Left ventricle myocardium superior (tissue), 1 donor: ENCODE data around the gene SRRM5. TPM values are rescaled to one million over a fixed set of nuclear protein-coding genes. Genes with fewer than 3 reads are reported as not detected.

Experiments
- ATAC-seq: fragments of 200-7000 bp; cut with Tn5 transposase; one replicate; pipeline ENCODE4 v1.9.1; 2020; ENCODE audit warnings: mild to moderate bottlenecking, moderate library complexity
- DNase-seq: peaks from one replicate; pipeline ENCODE4 v3.0.0-alpha.2; 2020
- intact Hi-C: fragments of 100-400 bp; cut with micrococcal nuclease; formaldehyde crosslinking; loops from one replicate; pipeline ENCODE4 v1.11.0; 2022
- total RNA-seq: library from RNA; stranded (reverse); fragmentation: NEBNext Ultra II Directional; extraction: Animal tissue kit (Norgen Biotek cat#: 25700); gene quantifications from one replicate; pipeline ENCODE4 v1.2.1, GENCODE V29; 2021
- donor health status: DM: no; HTN: yes; CAD: no; lungs with severe emphysema.

SRRM5 gene
- total RNA-seq, 1 donor from 2014 or later: 0.20 TPM

DNA sequence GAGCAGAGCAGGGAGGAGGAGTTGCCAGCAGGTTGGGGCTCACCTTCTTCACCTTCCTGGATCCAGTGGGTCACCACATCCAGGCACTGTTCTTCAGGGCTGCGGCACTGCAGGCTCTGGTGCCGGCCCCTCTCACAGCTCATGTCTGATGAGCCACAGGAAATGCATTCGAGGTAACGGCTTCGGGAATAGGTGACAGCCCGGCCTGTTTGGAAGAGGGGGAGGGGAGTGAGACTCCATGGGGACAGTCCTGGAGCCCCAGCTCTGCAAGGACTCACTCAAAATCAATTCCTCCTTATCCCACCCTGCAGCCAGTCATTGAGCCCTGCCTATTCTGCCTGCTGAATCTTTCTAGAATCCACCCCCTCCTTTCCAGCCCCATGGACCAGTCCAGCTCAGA lies 44.5 kb downstream of the SRRM5 start:
- intact Hi-C loops: no loop called here
- DNase-seq (no peak), ATAC-seq (no peak)

GRCh38 chr19:43658001-43658400 lies 46.1 kb downstream of the SRRM5 start:
- no peak for ATAC-seq
- intact Hi-C loops: no loop called here
- no peak for DNase-seq

DNA sequence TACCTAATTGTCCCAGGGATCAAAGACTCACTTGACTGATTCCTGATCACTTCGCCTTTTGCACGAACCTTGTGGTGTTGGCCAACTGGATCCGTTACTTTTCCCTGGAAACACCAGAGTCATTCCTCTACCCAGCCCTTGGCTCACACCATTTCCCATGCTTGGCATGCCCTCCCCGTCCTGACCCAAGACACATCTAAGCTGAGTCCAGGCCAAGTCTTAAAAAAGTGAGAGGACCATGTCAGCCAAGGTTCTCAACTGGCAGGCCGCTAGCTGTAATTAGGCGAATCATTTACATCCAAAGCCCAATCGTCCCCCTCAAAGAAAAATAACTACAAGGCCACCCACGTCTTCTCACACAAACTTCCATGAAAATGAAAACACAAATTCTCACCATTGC lies 46.6 kb downstream of the SRRM5 start:
- DNase-seq (no peak), ATAC-seq (no peak)
- intact Hi-C loops: no loop called here

- ATAC-seq: no peak
- intact Hi-C loops: no loop called here
Measured at GRCh38 chr19:43660301-43660970, 48.5 kb downstream of the SRRM5 start.

DNA sequence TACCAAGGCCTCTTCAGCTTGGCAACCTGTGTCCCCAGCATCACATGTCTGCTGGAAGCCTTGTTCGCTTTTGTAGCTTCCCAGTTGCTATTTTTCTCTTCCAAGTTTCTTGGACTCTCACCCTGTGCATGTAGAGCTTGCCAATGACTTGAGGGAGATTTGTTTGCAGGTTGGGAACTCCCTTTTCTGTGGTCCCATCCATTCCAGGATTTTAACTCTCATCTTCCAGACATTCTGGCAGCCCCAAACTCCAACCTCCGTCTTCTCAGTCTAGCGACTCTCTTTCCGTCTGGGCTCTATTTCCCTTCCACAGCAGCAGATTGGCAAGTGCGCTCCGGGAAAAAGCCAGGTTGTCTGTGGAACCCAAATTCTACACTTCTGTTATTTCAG lies 49.1 kb downstream of the SRRM5 start:
- ATAC-seq (no peak), DNase-seq (no peak)
- intact Hi-C loops: no loop called here

More at GRCh38 chr19:43660301-43660970, 48.5 kb downstream of the SRRM5 start:
- no peak for DNase-seq

DNA sequence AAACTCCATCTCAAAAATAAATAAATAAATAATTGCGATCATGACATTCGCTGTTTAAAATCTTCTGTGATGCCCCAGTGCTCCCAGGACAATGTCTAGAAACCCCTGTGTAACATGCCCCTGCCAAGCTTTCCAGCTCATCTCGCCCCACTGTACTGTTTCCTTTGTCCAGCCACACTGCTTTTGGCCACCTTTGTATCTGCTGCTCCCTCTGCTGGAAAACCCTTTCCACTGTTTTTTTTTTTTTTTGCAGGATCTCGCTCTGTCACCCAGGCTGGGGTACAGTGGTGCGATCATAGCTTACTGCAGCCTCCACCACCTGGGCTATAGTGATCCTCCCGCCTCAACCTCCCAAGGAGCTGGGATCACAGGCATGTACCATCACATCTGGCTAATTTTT lies 50.6 kb downstream of the SRRM5 start:
- intact Hi-C loops: no loop called here
- no peak for DNase-seq

DNA sequence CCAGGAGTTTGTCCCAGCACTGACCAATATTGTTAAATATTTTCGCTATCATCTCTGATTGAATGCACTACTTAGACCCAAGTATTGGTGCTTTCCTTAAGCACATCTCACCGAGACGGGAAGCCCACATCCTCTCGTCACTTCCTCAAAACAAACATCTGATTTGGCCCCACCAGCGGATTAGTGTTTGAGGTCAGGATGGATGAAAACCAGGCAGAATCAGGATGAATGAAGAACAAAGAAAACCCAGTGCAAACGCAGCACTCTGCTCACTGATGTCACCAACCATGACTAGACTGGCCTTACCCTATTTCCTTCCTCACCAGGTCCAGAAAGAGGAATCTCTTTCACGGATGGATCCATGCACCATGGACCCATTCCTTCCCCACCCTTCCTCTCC lies 52.1 kb downstream of the SRRM5 start:
- DNase-seq: no peak
- intact Hi-C loops: no loop called here
- no peak for ATAC-seq

More for the DNA sequence above, 50.6 kb downstream of the SRRM5 start:
- ATAC-seq: no peak

Other genes with a start within 250 kb of the SRRM5 start
- gene TEX101, start 197.2 kb upstream of the SRRM5 start, total RNA-seq: not detected
- gene LYPD3, start 146.5 kb upstream of the SRRM5 start, total RNA-seq: 0.15 TPM
- gene PHLDB3, start 107.3 kb upstream of the SRRM5 start, total RNA-seq: 6.0 TPM
- 16.2 TPM for gene ETHE1, start 84.9 kb upstream of the SRRM5 start, total RNA-seq
- gene ZNF575, start 78.9 kb upstream of the SRRM5 start, total RNA-seq: 1.8 TPM
- 15.7 TPM for gene XRCC1, start 36.6 kb upstream of the SRRM5 start, total RNA-seq
- gene PINLYP, start 36.3 kb upstream of the SRRM5 start, total RNA-seq: 1.4 TPM
- 19.6 TPM for gene IRGQ, start 16.0 kb upstream of the SRRM5 start, total RNA-seq
- gene ZNF576, start 15.5 kb upstream of the SRRM5 start, total RNA-seq: 12.2 TPM
- gene ZNF428, start 7.5 kb downstream of the SRRM5 start, total RNA-seq: 38.6 TPM
- 10.5 TPM for gene CADM4, start 27.8 kb downstream of the SRRM5 start, total RNA-seq
- 5.1 TPM for gene PLAUR, start 58.1 kb downstream of the SRRM5 start, total RNA-seq
- not detected for gene IRGC, start 104.0 kb downstream of the SRRM5 start, total RNA-seq
- gene SMG9, start 142.9 kb downstream of the SRRM5 start, total RNA-seq: 17.9 TPM
- gene KCNN4, start 168.9 kb downstream of the SRRM5 start, total RNA-seq: 0.50 TPM
- 0.89 TPM for gene LYPD5, start 190.4 kb downstream of the SRRM5 start, total RNA-seq
- gene ZNF283, start 215.2 kb downstream of the SRRM5 start, total RNA-seq: 11.0 TPM